GM13977 (cell line): Measurements from ENCODE around the gene PHF3.
"Not testable (repeated sequence)": the region's sequence is repeated elsewhere in the genome, so short reads cannot be mapped to it uniquely, and the experiment has no call there.

ENCODE experiments used
- DNase-seq: peaks from one replicate; pipeline ENCODE4 v3.0.0; 2012; ENCODE audit warnings: low spot score
- in situ Hi-C: fragments of 300-500 bp; cut with MboI; formaldehyde crosslinking; loops from one replicate; pipeline ENCODE4 v1.12.0; 2022; ENCODE audit warnings: low sequenced_read_pairs, low pct_unique_long_range_greater_than_20kb, mixed read lengths, inconsistent platforms; ENCODE audit not compliant: unreplicated experiment
- TF ChIP-seq, protein P1 (sequence below): IDR thresholded peaks from 2 replicates; pipeline ENCODE4 v1.5.1; 2012; ENCODE audit warnings: mild to moderate bottlenecking, control low read depth; ENCODE audit not compliant: insufficient read depth; ENCODE audit errors: extremely low read depth, missing control alignments

Gene PHF3

DNA sequence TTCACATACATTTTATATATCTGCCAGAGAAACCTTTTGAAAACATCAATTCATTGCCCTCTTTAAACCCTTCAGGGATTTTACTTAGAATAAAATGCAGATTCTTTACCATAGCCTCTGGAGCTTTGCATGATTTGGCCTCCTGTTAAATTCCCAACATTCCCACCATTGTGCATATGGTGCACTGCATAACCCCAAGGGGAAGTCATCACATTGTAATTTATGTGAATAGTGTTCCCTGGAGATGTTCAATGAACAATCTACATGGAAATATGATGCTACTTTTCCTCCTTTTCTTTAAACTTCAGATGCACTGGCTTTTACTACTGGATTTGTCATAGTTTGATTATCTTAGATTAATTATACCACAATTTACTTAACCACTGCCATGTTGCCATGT is 94.7 kb downstream of the PHF3 start:
- in situ Hi-C loops = no loop called here
- TF ChIP-seq, protein P1, sequence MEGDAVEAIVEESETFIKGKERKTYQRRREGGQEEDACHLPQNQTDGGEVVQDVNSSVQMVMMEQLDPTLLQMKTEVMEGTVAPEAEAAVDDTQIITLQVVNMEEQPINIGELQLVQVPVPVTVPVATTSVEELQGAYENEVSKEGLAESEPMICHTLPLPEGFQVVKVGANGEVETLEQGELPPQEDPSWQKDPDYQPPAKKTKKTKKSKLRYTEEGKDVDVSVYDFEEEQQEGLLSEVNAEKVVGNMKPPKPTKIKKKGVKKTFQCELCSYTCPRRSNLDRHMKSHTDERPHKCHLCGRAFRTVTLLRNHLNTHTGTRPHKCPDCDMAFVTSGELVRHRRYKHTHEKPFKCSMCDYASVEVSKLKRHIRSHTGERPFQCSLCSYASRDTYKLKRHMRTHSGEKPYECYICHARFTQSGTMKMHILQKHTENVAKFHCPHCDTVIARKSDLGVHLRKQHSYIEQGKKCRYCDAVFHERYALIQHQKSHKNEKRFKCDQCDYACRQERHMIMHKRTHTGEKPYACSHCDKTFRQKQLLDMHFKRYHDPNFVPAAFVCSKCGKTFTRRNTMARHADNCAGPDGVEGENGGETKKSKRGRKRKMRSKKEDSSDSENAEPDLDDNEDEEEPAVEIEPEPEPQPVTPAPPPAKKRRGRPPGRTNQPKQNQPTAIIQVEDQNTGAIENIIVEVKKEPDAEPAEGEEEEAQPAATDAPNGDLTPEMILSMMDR = no peak
- DNase-seq = no peak

DNA sequence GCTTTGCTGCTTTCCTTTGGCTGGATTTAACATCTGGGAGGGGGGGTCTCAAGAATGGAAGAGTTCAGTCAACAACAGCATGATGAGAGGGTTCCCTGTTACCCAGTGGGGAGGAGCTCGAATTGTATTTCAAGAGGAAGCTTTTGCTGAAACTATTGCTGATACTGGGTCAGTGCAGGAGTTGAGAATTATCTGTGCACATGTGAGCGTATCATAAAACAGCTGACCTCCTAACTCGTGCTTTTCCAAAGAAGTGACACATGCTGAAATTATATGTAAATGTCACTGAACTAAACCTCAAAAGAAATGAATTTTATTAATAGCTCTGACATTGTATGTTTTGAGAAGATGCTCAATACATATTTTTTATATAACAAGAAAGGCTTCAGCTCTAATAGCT is 96.3 kb downstream of the PHF3 start:
- TF ChIP-seq, protein P1 = no peak
- no peak for DNase-seq
- in situ Hi-C loops = no loop called here

DNA sequence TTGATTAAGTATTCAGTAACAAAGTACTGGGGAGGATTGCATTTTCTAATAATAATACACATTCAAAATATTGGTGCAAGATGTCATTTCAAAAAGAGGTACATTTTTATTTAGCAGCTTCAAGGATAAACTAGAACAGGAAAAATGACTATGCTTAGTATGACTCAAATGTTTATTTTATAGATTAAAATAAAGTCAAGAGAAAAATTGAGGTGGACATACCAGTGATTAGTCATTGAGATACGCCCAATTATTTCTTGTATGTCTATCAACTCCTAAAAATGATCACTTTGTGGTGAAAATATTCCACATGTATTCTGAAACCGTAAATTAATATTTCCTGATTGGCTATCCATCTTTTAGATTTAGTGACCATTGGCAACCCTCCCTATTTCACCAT is 96.7 kb downstream of the PHF3 start:
- TF ChIP-seq, protein P1 = no peak
- DNase-seq = no peak
- in situ Hi-C loops = no loop called here

DNA sequence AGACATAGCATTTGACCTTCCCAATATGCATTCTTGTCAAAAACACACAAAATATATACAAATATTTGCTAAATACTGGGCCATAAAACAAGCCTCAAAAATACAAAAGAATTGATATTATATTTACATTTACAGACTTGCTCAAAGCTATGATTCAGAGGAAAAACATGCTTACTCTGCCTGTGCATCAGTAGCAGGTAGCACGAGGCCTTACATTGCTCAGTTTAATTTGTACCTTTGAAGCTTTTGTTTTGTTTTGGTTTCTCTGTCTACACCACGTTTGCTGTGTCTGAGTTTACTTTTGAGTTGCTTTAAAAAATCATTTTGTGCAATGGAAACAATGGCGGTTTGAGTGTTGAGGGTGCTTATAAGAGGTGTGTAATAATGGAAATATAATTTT is 99.3 kb downstream of the PHF3 start:
- TF ChIP-seq, protein P1 = no peak
- in situ Hi-C loops = no loop called here
- no peak for DNase-seq

DNA sequence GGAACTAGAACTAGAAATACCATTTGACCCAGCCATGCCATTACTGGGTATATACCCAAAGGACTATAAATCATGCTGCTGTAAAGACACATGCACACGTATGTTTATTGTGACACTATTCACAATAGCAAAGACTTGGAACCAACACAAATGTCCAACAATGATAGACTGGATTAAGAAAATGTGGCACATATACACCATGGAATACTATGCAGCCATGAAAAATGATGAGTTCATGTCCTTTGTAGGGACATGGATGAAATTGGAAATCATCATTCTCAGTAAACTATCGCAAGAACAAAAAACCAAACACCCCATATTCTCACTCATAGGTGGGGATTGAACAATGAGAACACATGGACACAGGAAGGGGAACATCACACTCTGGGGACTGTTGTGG is 102.6 kb downstream of the PHF3 start:
- in situ Hi-C loops, DNase-seq: not testable (repeated sequence)

DNA sequence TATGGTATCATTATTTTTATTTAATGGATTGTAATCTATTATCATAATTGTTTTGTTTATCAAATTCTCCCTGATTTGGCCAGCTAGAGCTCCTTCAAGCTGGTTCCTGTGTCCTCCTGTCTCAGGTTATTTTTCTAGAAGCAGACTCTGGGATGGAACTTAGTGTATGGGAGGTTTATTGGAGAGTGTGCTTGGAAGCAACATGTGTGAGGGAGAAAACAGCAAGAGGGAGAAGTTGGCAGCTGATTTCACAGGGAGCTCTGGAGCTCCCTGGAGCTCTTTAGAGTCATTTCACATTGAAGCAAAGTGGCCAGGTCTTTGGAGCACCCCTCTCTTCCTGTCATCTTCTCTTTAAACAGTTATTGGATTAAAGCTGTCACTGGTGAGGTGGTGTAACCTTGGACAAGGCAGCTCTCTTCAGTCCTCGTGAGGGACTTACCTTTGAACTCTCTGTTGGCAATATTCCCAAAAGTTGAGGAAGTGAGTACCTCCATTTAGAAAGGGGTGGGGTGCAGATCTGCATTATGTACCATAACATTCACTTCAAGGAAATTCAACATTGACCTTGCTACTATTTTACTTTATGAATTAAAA is 103.6 kb downstream of the PHF3 start:
- no peak for DNase-seq
- in situ Hi-C loops = no loop called here
- TF ChIP-seq, protein P1 = no peak

DNA sequence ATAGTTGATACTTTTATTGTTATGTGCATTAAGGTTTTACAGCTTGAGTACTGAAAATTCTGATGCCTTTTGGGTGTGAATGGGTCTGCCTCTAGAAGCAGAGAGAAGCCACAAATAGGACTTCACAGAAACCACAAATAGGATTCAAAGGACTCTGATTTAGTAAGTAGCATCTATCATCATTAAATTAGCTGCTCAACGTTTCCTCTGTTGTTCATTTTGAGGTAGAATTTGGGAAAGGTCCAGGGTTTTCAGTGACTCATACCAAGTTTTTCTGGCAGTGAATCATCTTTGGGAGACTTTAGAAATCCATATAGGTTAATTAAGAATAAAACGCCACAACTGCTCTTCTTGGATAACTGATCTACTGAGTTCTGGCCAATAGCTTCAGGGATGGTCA is 105.1 kb downstream of the PHF3 start:
- in situ Hi-C loops = no loop called here
- DNase-seq = no peak
- TF ChIP-seq, protein P1 = no peak
